ENCODE data around the gene TMEM154.

TMEM154 gene

GRCh38 chr4:152679414-152680281 is at the start of gene TMEM154:
TMEM154 (minus strand) TSS chr4:152679997; CDS start chr4:152679933, 64 bp downstream.
- Histone ChIP-seq H3K4me1 (peaks cover 0 to 10% (median 6%) of the 10 kb centered on the region in 4 donors), H3K27ac (no peak within 1 kb of the TSS), H3K4me3 (peak within 1 kb of the TSS; percentile 26 to 53), H3K27me3 (peaks cover 0 to 14% of the 10 kb centered on the region in 2 donors), H3K9me3 (no peaks in the 10 kb centered on the region), H3K36me3 (no peaks in the 10 kb centered on the region)
- intact Hi-C loops (cut with DNase I; ENCODE audit: low total_unique reads), result no loop called here
- no peak for TF ChIP-seq CTCF (IDR thresholded peaks at IDR 0.05)
- peak; percentile 60 to 66 for DNase-seq

- no peak for TF ChIP-seq CTCF (IDR thresholded peaks at IDR 0.05)
- Histone ChIP-seq H3K27ac (no peak overlapping the region), H3K36me3 (no peaks in the 10 kb centered on the region), H3K4me1 (no peaks in the 10 kb centered on the region), H3K27me3 (peaks cover 0 to 6% of the 10 kb centered on the region in 2 donors), H3K9me3 (no peaks in the 10 kb centered on the region), H3K4me3 (no peak overlapping the region)
- intact Hi-C loops (cut with DNase I; ENCODE audit: low total_unique reads), result no loop called here
- DNase-seq, result no peak
Observed at GRCh38 chr4:152729466-152729865, 49.7 kb upstream of the TMEM154 start.

DNA sequence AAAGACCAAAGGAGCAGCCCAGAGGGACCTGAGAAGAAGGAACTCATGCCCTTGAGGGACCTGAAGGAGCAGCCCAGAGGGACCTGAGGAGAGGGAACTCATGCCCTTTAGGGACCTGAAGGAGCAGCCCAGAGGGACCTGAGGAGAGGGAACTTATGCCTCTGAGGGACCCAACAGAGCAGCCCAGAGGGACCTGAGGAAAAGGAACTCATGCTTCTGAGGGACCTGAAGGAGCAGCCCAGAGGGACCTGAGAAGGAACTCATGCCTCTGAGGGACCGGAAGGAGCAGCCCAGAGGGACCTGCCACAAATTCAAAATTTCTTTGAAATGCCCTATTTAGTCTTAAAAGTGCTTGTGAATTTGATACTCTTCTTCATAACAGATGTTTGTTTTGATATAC is 48.5 kb upstream of the TMEM154 start:
- no peak for DNase-seq
- peaks cover 0 to 6% of the 10 kb centered on the region in 2 donors for H3K27me3 ChIP-seq
- intact Hi-C loops (cut with DNase I; ENCODE audit: low total_unique reads), result no loop called here
- TF ChIP-seq CTCF (IDR thresholded peaks at IDR 0.05), result no peak
- H3K4me1 ChIP-seq, result no peaks in the 10 kb centered on the region
- no peaks in the 10 kb centered on the region for H3K9me3 ChIP-seq
- H3K4me3 ChIP-seq, result no peak overlapping the region
- no peak overlapping the region for H3K27ac ChIP-seq
- no peaks in the 10 kb centered on the region for H3K36me3 ChIP-seq

- Histone ChIP-seq H3K9me3 (no peaks in the 10 kb centered on the region), H3K4me3 (no peak overlapping the region), H3K27ac (no peak overlapping the region), H3K27me3 (peaks cover 0 to 6% of the 10 kb centered on the region in 2 donors), H3K36me3 (no peaks in the 10 kb centered on the region), H3K4me1 (no peaks in the 10 kb centered on the region)
- intact Hi-C loops (cut with DNase I; ENCODE audit: low total_unique reads), result no loop called here
- DNase-seq, result no peak
- TF ChIP-seq CTCF (IDR thresholded peaks at IDR 0.05), result no peak
Observed at GRCh38 chr4:152727784-152728183, 48.0 kb upstream of the TMEM154 start.

- no peaks in the 10 kb centered on the region for H3K9me3 ChIP-seq
- H3K36me3 ChIP-seq, result no peaks in the 10 kb centered on the region
- intact Hi-C loops (cut with DNase I; ENCODE audit: low total_unique reads), result no loop called here
- H3K4me1 ChIP-seq, result no peaks in the 10 kb centered on the region
- no peak overlapping the region for H3K27ac ChIP-seq
- no peak overlapping the region for H3K4me3 ChIP-seq
- peaks cover 0 to 6% of the 10 kb centered on the region in 2 donors for H3K27me3 ChIP-seq
- TF ChIP-seq CTCF (IDR thresholded peaks at IDR 0.05), result no peak
- DNase-seq, result no peak
Observed at GRCh38 chr4:152724494-152724893, 44.7 kb upstream of the TMEM154 start.

Data from tibial artery (tissue), 4 donors.